SHP77 treated with DMSO at 0.1 percent for 48 hours (cell line): Measurements from ENCODE around the gene EIF4E3.

ENCODE experiments used
- DNase-seq: peaks from one replicate; lab custom pipeline; 2025; lab: John Stamatoyannopoulos, UW

EIF4E3 gene

DNA sequence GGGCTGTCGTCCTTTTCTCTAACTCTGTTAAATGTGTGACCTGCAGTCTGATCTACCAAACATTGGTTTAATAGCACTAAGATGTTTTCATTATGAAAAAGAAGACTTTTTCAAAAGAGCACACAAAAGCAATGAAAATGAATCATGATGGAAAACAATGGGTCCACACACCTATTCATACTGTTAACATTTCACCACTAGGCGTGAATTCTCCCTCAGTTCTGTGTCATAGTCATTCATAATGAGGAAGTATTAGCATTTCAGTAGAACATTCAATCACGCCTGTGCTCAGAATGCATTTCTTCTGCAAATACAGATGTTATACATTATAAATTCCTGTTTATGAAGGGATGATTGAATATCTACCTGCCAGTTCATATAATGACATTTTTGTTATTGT, 35.9 kb downstream of the EIF4E3 start:
- no peak for DNase-seq

DNA sequence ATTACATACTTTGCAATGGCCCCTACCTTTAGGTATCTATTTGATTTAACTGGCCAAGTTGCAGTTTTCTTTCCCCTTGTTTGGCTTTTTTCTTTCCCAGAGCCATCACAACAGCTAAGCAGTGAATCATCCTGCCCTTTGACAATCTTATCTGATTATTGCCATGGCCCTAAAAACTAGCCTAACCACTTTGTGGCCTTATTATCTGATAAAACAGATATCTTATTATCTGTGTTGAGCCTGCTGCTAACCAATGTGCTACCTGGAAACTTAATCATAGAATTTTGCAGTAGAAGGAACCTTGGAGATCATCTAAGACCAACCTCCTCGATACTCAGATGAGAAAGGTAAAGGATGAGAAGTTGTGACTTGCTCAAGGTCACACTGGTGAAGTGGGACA, 37.1 kb downstream of the EIF4E3 start:
- no peak for DNase-seq

DNA sequence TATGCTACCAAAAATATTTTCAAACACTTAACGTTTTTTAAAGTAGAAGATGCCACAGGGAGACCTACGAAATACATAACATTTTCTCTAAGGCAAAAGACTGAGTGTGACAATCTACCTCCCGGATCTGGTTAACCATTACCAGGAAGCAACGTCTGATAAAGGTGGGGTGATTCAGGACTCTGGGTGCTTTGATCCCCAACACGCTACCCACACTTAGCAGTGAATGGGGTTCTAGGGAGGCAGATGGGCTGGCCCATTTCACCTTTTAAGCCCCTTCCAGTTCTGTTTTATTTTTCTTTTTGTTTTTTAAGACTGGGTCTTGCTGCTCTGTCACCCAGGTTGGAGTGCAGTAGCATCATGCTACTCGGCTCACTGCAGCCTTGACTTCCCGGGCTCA, 39.5 kb downstream of the EIF4E3 start:
- no peak for DNase-seq

DNA sequence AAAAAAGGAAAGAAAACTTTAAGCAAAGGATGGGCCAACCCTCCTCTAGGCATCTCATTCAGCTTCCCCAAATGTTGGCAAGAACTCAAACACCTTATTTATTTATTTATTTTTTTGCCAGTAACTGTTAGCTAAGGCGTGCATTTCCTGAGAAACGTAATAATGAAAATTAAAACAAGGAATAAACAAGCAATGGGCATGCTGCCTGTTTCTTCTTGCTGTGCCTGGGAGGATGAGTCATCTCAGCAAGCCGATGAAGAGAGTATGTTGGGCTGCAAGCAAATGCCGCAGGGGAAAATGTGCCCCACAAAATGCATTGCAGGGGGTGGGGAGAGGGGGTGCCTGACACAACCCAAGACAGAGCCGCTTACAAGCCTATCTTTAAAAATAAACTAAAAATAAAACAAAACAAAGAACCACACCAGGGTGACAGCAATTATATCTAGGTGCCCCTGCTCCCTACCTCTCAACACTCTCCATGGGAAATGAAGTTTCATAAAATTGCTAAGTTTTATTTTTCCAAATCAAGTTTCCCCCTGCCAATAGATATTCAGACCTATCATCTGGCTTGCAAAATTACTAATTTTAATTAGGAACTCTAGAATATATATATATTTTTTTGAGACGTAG, 40.3 kb downstream of the EIF4E3 start:
- no peak for DNase-seq

DNA sequence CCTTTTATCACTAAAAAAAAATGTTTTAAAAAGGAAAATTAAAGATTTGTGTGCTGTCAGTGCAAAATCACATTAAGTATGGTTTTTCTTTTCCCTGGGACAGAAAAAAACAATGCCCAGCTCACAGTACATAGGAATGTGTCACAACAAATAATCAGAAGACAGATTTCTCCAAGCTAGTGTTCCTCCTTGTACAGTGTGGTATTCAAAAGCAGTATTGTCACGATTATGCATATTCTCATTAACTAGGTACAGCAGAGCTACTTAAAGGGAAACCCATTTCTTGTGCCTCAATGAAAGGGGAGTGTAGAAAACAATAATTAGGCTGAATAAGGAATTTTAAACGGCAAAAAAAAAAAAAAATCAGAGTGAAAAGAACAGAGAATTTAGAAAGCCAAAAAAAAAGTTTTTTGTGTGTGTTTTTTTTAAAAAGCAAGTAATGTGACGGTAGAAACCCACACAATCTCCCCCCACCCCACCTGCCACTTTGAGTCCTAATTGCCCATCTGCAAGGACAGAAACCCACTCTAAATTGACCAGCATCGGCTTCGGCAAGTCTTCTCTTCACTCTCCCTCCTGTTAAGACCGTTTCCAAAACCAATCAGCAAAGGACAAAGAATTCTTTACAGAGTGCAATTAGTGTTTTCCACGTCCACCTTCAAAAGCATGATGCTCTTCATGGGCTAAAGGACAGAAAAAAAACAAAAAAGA, 41.0 kb downstream of the EIF4E3 start:
- DNase-seq, result no peak

DNA sequence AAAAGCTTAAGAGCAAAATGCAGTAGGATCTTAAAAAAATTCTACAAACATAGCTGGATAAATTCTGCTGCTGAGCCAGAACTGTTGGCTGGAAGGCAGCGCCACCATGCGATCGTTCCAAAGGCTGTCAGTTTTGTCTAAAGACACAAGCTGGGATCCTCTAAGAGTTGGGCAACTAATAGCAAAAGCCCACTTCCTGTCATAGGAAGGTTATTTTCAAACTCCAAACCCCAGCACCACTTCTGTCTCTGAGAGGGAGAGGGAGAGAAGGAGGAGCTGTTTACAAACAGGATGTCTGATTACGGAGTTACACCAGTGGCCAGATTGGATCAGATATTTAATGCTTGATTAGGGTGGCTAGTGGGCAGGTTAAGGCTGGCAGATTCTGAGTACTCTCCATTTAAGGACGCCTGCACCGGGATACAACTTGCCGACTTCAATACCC, 44.0 kb downstream of the EIF4E3 start:
- no peak for DNase-seq

DNA sequence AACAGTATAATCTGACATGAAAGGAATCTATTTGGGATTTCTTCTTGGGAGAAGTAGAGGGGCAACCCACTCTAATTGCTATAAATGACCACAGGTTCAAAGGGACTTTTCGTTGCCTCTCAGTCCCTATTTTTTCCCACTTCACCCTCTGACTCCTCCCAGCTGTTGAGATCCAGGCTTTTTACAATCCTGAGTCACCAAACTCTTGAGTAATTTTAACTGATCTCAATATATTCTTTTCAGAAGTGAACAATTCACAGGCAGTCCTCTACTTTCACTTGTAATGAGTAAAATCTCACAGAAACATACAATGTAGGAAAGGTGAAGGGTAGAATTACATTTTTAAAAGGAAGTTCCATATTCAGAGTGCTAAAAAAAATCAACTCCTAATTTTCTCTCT, 44.6 kb downstream of the EIF4E3 start:
- no peak for DNase-seq

DNA sequence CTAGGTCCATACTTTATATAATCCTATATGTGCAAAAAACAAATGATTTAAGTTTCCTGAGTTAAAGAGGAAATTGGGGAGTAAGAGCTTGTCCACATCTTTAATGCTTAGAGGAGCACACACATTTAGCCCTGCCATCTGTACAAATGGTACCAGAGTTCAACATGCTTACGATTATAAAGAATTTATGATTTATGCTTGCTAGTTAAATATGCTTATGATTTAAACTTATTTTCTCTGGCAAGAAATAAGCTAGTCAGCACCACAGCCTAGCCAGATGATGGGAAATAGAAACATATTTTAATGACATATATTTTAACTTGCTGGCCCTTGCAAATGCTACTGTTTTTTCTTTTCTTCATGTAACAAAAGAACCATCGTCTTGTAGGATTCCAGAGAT, 48.3 kb downstream of the EIF4E3 start:
- DNase-seq, result no peak

DNA sequence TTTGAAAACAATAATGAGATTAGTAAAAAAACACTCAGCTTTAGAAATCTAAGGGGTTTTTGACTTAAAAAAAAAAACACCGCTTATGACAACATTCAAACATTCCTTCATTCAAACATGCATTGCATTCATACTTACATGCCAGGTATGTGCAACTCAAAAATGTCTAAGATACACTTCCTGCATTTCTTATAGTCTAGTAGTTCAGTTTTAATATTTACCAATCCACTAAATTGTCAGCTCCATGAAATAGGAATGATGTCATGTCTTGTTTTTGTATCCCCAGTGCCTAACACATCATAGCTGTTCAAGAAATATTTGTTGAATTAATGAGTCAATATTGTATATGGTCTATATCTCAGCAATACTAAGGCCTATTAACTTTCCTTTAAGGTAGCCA, 51.7 kb downstream of the EIF4E3 start:
- no peak for DNase-seq

DNA sequence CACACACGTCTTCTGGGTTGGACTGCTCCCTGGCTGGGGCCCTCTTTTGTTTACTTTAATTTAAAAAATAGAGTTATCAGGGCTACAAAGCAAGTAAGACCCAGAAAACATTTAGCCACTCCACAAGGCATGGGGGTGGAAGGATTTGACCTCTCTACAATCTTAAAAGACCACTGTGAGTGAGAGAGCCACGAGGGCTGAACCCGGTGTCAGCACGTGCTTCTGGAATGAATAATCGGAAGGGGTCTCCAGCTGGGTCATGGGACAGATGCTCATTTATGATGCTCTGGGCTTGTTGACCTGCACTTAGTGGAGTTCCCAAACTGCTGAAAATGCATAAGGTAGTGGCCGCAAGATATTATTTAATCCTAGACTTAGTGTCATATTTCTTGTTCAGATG, 52.4 kb downstream of the EIF4E3 start:
- no peak for DNase-seq

DNA sequence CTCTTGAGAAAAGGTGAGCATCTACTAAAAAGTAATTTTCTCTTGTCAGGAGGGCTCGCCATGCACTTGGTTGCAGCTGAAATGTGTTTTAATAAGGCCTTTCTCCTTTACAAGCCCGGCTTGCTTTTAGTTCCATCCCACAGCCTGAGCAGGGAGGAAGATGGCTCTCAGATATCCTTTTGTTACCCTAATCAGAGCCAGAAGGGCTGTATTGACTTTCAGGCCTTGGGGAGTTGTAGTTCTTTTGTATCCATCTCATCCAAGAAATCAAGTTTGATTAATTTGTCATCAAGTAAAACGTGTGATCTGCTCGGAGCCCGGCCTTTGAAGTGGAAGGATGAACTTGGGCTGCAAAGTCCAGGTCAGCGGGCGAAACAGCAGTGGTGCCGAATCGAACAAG, 52.9 kb downstream of the EIF4E3 start:
- DNase-seq, result no peak

DNA sequence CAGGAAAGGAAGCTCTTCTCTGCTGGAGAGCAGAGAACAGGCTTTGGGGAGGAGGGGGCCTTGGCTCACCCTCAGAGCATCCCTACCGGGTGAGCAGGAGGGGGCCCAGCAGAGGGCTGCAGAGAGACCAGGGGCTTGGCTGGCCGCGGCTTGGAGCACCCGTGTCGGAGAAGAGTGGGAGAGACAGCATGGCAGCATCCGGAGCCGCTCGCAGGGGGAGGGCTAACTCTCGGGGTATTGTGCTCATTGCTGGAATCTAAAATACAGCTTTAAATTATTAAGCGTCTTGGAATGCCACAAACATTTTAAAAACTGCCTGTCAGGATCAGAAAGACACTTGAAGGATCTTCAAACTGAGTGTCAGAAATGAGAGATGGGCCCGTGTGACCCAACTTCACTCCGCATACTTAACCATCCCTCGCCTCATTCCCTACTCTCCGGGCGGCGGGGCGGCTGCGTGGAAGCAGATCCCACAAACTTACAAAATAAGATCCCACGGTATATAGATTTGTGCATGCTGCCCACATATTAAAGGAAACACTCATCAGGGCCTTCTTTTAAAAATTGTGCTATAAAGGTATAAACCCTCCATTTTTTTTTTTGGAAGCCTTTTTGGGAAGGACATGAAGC, 53.9 kb downstream of the EIF4E3 start:
- DNase-seq, result no peak

DNA sequence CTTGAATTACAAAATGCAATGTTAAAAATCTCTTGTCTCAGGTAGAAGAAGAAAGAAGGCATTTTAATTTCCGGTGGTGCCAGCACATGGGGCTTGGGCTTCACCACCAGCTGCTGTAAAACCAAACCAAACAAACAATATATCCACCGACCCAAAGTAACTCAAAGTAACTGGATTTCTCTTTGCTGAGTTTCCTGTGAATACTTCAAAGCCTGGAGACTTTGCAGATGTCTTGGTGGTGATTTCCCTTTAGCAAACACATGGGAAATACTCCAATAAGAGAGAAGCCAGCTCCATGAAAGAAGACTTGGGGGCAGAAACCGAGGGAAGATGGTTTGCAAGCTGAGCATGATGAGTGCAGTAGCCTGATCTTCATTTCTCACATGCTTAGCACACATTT, 62.6 kb downstream of the EIF4E3 start:
- DNase-seq, result no peak

DNA sequence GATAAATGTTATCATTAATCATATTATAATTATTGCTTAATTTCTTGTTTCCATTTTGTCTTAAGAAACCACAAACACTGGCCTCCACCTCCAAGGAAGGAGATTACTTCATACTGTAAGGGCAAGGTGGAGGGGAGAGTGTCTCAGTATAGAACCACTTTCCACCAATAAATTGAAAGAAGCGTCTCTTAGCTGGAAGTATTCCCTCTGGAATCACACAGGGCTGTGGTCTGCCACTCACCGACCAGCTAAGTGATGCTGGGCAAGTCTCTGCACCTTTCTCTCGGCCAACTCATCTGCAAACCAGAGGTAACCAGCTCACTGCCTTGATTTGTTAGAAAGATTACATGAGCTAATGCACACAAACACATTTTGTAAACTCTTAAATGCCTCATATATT, 63.1 kb downstream of the EIF4E3 start:
- DNase-seq, result no peak

DNA sequence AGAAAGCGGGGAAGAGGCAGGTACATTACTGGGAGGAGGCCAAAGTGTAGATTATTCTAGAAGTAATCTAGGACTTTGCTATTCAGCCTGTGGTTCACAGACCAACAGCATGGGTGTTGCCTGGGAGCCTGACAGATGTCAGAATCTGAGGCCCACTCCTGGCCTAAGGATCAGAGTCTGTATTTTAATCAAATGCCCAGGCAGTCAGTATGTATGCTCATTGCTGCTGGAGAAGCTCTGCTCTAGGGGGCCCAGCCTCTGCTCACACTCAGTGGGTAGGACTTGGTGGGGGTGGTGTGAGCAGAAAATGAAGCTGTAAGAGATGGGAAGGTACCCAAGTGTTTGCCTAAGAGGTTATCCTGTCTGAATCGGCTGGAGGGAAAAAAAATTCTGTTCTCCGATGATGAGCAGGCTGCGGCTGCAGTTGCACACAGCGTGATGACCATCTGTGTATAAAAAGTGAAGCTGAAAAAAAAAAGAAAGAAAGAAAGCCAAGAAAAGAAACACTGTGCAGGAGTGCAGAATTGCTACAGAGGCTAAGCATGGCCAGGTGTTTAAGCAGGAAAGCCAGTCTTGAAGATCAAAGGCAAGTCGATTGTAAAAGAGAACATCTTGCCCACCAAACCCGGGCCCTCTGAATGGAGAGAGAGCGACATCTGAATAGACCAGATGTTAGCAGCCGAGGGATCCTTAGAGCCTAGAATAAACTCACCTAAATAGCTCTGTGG, 65.2 kb downstream of the EIF4E3 start:
- no peak for DNase-seq

DNA sequence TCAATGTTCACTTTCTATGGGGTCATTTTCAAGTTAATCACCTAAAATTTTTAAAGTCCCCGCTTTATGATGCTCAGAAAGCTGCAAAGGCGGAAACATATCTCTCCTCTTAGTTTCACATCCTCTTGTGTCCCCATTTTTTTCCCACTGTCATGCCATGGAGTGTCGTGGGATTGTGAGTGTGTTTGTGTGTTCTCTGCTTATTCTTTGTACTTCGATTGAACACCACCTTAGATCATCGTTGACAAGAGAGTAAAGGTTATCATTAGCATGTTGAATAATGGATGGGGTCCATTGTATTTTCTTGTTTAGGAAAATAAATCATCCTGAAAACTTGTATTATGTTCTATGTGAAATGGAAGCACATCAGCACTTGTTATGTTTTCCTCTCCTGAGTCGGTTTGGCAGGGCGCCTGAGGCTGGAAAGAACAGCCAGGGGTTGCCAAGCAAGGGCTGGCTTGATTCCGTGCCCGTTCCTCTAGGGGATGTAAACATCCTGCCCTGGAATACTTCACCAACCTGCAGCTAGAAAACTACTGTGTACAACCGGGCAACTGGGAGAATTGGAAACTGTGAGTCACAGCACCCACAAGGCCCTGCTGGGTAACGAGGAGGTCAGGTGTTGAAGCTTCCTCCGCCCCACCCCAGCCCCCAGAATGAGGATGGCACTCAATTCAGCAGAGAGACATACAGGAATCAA, 67.2 kb downstream of the EIF4E3 start:
- no peak for DNase-seq

DNA sequence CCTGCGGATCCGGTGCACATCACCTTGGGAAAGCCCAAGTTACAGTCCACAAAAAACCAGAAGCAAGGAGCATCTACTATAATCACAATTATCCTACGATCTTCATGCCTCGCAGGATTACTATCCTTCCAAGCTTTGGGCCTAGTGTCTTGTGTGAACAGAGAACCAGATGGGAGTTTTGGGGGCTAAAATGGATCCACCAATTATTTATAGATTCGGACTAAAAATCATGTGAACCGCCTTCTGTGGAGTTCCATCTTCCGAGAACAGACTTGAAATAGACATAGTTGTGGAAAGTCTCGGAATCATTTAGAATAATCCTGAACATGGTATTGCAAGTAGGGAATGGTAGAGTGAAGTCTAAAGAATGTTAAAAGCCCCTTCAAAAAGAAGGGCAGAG, 70.1 kb downstream of the EIF4E3 start:
- no peak for DNase-seq

DNA sequence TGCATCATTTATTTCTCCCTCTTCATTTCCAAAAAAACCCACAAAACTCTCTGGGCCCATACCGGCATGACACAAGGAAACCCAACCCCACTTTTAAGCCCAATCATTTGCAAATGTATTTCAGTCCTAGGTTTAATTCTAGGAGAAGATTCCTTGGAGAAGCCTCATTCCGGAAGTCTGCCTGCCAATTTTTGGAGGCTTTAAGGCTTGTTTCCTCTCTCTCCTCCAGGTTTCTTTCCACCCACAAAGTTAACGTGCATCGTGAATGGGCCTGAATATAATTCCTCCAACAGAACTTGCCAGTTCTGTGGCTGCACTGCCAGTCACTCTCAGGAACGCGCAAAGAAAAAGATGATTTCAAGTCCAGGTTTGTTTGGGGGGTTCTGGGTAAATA, 71.8 kb downstream of the EIF4E3 start:
- DNase-seq, result no peak

DNA sequence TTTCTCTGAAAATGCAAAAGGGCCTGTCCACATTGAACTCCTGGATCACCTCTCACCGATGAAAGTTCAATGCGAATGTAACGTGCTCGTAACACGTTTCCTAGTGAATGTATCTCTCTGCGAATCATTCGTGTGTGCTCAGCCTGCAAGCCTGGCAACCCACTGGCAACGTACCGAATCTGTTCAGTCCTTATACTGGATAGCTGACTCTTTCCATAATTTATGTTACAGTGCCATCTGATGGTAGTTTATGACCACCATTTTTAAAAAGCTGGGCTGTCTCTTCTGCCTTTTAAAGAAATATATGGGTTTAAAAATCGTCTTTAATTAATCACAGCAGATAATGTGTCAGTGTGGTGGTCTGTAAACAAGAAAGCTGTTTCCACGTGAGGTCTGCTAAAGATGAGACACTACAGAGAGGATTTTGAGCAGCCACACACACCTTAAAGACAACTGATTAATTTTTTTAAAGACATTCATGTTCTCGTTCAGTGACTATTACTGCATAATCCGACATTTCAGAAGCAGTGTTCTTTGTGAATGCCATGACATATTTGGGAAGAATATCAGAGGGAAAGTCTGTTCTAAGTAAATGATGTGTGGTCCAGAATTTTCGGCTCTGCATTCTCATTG, 72.3 kb downstream of the EIF4E3 start:
- DNase-seq, result peak; percentile 34

DNA sequence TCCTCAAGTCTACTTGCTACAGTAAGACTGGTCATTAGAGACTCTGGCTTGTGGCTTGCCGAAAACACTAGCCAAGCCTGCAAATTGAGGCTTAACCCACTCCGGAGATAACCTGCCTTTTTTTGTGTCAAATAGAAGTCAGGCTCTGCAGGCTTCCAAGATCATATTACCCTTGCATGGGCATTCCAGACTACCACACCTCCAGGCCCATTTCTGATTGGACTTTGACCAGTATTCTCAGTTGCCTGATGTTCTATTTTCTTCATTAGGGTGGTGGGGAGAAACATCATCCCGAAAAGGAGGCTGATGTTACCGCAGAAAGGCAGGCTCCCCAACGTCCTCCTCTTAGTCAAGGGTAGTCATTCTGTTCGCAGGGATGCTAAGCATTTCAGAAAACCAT, 73.6 kb downstream of the EIF4E3 start:
- DNase-seq, result no peak

DNA sequence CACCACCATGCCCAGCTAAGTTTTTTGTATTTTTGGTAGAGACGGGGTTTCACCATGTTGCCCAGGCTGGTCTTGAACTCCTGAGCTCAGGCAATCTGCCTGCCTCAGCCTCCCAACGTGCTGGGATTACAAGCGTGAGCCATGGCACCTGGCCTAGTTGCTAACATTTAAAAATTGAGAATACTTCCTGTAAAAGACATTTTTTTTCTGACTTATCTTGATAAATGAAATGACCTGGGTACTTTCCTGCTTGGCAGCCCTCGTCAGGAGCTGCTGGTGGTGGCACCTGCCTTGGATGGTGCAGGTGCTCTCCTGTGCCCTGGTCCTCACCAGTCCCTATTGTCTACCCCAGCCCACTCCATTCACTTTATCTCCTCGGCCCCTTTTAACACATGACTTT, 74.8 kb downstream of the EIF4E3 start:
- no peak for DNase-seq

DNA sequence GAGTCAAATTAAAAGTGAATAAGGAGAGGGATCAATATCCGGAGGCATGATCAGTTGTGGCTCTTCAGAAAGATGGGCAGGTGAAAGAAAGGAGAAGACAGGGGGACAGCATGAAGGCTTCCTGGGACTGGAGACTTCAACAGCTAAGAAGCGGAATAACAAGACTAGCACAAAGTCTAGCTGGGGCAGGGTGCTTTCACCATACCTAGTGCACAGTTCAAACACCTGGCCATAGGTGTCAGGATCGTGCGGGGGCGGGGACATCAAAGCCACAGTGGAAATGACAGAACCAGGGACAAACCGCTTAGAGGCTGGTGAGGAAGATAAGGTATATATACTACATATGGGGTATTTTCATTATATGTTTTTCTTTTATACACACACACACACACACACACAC, 75.4 kb downstream of the EIF4E3 start:
- no peak for DNase-seq
